Activated CD4-positive, alpha-beta T cell treated with anti-CD3 and anti-CD28 coated beads, Interleukin-2, amount 50 U/mL, for 24 hours (primary cell): Measurements from ENCODE around the gene HNRNPAB.
A peak's percentile ranks its signal among the peaks of the same experiment; 100 is the strongest.
"Not testable (repeated sequence)": the region's sequence is repeated elsewhere in the genome, so short reads cannot be mapped to it uniquely, and the experiment has no call there.

Source experiments
- DNase-seq, 2 donors: peaks; one replicate each; pipeline ENCODE4 v3.0.0-alpha.2; 2020; ENCODE audit warnings: low read depth in 1 of 2, low spot score in 1 of 2

Gene HNRNPAB

DNA sequence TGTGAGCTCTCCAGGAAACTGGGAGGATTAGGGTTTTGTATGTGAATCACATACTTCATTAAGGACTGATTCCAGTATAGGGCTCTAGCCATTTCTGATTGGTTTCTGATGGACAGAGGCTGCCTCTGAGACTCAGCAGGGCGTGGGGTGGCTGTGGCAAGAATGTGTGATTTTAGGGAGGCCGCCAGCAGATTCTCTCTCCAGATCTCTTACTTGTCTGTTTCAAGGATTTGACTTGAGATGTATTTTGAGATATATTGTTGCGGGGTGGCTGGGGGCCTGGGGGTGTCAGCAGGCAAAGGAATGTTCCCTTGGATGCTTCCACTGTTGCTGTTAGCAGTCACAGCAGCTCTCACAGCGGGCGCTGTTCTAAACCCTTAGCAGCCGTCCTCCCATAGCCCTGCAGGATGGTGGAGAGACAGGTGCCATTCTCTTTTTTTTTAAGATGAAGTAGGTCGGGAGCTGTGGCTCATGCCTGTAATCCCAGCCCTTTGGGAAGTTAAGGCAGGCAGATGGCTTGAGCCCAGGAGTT is 8.0 kb upstream of the HNRNPAB start:
- no peak for DNase-seq

DNA sequence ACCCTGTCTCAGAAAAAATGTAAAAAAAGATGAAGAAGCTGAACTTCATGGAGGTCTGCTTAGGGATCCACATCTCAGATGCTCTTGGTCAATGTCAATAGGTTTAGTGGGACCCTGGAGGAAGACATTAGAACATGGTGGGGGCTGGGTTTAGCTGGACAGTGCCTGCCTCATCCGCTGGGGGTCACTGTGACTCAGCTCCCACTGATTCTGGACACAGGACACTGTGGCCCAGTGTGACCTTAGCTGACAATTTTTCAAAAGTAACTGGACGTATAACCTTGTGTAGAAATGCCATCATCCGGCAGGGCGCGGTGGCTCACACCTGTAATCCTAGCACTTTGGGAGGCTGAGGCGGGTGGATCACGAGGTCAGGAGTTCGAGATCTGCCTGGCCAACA is 7.3 kb upstream of the HNRNPAB start:
- no peak for DNase-seq

DNA sequence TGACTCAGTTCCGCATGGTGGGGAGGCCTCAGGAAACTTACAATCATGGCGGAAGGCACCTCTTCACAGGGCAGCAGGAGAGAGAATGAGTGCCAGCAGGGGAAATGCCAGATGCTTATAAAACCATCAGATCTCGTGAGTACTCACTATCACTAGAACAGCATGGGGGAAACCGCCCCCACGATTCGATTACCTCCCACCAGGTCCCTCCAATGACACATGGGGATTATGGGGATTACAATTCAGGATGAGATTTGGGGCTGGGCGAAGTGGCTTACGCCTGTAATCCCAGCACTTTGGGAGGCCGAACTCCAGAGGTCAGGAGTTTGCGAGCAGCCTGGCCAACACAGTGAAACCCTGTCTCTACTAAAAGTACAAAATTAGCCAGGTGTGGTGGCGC is 6.2 kb upstream of the HNRNPAB start:
- DNase-seq = not testable (repeated sequence)

- DNase-seq = no peak
These were observed 5.6 kb upstream of the HNRNPAB start for GRCh38 chr5:178198706-178199105.

- DNase-seq = no peak
These were observed 4.5 kb upstream of the HNRNPAB start for GRCh38 chr5:178199581-178200434.

DNA sequence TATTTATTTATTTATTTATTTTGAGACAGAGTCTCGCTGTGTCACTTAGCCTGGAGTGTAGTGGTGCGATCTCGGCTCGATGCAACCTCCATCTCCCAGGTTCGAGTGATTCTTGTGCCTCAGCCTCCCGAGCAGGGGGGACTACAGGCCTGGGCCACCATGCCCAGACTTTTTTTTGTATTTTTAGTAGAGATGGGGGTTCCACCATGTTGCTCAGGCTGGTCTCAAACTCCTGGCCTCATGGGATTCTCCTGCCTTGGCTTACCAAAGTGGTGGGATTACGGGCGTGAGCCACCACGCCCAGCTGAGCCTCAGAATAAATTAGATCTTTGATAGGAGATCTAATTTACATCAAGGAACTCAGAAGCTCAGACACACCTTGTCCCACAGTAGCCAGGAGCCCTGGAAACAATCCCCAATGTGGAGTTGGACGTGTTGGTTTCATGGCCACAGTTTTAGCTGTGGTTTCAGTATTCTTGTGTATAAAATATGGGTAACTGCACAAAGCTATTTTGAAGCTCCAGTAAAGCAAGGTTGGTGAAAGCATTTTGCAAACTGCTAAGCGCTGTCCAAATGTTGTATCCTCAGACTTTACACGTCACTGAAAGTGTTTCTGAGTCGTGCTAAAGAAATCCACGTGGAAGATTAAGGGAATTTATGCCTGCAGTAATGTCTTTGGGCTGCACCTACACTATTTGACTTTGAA is 3.0 kb upstream of the HNRNPAB start:
- no peak for DNase-seq

GRCh38 chr5:178201927-178202235 is 2.5 kb upstream of the HNRNPAB start:
- no peak for DNase-seq

GRCh38 chr5:178202541-178202940 is 1.8 kb upstream of the HNRNPAB start:
- no peak for DNase-seq

DNA sequence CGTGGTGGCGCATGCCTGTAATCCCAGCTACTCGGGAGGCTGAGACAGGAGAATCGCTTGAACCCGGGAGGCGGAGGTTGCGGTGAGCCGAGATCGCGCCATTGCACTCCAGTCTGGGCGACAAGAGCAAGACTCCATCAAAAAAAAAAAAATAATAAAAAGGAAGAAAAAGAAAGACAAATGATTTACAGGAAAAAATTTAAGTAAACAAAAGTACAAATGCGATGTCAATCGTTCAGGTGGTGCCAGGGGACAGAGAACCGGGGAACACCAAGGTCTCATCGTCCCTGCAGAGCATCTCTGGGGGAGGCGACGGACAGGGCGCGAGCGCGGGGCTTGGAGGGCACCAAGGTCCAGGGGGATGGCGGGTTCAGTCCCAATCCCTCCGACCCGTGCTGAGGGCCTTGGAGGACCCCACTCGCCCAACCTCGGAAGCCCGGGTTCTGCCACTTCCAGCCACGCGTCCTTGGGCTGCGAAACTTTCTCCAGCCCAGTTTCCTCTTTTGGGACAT is 607 bp upstream of the HNRNPAB start:
- no peak for DNase-seq

DNA sequence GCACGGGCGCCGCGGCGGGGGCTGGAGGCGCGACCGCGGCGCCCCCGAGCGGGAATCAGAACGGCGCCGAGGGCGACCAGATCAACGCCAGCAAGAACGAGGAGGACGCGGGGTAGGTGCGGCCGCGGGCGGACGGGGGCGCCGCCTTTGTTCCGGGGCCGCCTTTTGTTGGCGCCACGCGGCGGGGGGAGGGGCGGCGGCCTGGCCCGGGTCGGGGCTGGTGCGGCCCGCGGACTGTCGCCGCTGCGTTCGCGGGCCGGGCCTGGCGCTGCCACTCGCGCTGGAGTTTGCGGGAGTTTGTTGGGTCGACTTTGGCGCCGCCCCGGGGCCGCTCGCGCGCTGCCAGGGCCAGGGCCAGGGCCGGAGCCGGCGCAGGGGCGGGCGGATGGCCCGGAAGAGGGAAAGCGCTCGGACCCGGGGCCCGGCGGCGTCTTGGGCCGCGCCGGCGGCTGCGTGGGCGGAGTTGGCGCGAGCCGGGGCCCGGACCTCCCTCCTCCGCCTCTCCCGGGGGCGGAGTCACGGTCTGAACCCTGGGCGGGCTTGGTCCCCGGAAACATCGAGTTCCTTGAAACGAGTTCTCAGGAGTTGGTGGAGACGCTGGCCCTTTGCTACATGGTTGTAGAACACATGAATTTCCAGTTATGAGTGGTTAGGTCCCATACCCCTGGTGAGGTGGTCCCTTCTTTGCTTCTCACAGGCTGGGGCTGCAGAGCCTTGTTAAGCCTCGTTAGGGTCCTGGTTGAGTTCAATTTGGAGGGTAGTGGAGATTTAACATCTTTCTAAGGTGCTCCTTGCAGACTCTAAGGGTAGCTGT is 809 bp downstream of the HNRNPAB start:
- DNase-seq = peak; percentile 41 to 70

DNA sequence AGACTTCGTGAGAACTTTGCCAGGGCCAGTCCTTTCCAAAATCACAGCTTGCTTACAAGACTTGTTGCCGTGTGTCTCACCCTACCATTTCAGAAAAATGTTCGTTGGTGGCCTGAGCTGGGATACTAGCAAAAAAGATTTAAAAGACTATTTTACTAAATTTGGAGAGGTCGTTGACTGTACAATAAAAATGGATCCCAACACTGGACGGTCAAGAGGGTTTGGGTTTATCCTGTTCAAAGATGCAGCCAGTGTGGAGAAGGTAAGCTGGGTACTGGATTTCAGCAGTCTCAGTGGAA is 1.4 kb downstream of the HNRNPAB start:
- DNase-seq = no peak

- no peak for DNase-seq
These were observed 2.1 kb downstream of the HNRNPAB start for GRCh38 chr5:178206166-178207101.

GRCh38 chr5:178207183-178207916 is 3.0 kb downstream of the HNRNPAB start:
- DNase-seq = no peak

DNA sequence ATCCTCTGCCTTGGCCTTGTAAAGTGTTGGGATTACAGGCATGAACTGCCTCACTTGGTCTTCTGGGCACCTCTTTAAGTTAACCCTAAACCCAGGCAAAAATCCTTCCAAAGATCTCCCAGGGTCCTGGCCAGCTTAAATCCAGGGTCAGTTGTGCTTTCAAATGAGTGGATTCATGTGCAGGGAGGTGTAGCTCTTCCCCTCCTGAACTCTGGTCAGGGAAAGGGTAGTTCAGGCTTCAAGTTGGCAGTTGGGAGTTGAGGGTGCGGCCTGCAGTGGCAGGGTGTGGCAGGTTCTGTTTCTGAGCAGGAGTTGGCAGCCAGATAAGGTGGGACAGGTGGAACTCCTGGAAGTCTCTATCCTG is 3.6 kb downstream of the HNRNPAB start:
- DNase-seq = no peak

- DNase-seq = no peak
These were observed 4.4 kb downstream of the HNRNPAB start for GRCh38 chr5:178208540-178209227.

DNA sequence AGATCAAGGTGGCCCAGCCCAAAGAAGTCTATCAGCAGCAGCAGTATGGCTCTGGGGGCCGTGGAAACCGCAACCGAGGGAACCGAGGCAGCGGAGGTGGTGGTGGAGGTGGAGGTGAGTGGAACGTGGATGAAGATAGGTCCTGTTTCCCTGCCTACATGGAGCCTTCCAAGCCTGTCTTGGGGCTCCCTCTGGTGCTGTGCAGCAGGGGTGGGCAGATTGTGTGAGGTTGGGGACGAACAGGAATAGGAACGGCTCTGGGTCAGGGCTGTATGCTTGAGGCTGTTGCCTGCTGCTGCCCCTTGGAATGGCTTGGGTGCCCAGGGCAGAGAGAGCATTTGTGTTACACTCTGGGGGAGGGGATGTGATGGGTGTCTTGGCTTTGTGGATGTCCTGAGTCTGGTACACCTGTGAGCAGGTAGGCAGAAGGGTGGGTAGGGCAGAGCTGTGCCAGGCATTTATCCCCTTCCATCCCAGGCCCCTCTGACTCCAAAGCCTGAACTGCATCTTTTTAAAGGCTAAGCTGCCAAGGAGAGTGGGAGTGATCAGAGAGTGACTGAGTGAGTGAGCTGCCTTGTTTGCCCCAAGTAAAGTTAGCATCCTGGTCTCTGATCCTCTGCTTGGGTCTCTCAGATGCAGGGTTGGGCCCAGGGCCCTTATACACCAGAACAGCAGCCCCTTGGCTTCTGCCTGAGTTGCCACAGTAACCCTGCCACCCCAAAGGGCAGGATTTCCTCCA is 5.2 kb downstream of the HNRNPAB start:
- DNase-seq = no peak

DNA sequence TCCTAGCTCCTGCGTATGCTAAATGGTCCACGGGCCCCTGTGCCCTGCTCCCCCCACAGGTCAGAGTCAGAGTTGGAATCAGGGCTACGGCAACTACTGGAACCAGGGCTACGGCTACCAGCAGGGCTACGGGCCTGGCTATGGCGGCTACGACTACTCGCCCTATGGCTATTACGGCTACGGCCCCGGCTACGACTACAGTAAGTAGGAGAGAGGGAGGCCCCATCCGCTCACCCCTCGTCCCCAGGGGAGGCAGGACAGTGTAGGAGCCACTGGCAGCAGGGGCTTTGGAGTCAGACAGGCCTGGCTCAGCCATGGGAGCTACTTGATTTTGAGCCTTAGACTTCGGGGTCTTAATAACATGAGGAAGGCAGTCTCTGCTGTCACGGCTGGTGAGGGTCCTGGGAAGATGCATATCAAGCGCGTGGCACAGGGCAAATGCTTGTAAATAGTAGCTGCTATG is 5.8 kb downstream of the HNRNPAB start:
- no peak for DNase-seq

GRCh38 chr5:178210686-178211085 is 6.4 kb downstream of the HNRNPAB start:
- no peak for DNase-seq
